Upper lobe of left lung (tissue), 6 donors: ENCODE data around the gene PDS5A. TPM values are rescaled to one million over a fixed set of nuclear protein-coding genes. Genes with fewer than 3 reads are reported as not detected.
"Not testable (repeated sequence)": the region's sequence is repeated elsewhere in the genome, so short reads cannot be mapped to it uniquely, and the experiment has no call there.

Experiments
- ATAC-seq, 2 donors: fragments of 200-7000 bp; cut with Tn5 transposase; one replicate each; pipeline ENCODE4 v1.9.1; 2022; ENCODE audit warnings: mild to moderate bottlenecking in 2 of 2, moderate library complexity in 2 of 2; ENCODE audit not compliant: low FRiP score in 2 of 2
- DNase-seq, 2 donors: peaks; one replicate each; pipeline ENCODE4 v3.0.0-alpha.2; 2019 to 2020
- H3K27ac ChIP-seq, 4 donors: fragments of 200-600 bp; sonication (generic); one replicate each; pipeline ENCODE4 v1.5.1; 2016 to 2019
- H3K27me3 ChIP-seq, 4 donors: fragments of 200-600 bp; sonication (generic); one replicate each; pipeline ENCODE4 v1.5.1; 2017 to 2019
- H3K36me3 ChIP-seq, 4 donors: fragments of 200-600 bp; sonication (generic); one replicate each; pipeline ENCODE4 v1.5.1; 2016 to 2019
- H3K4me1 ChIP-seq, 4 donors: fragments of 200-600 bp; sonication (generic); one replicate each; pipeline ENCODE4 v1.5.1; 2018 to 2019
- H3K4me3 ChIP-seq, 4 donors: fragments of 200-600 bp; sonication (generic); one replicate each; pipeline ENCODE4 v1.5.1; 2017 to 2019; ENCODE audit warnings: mild to moderate bottlenecking in 2 of 4, moderate library complexity in 1 of 4
- H3K9me3 ChIP-seq, 4 donors: fragments of 200-600 bp; sonication (generic); one replicate each; pipeline ENCODE4 v1.5.1; 2018 to 2019
- EP300 ChIP-seq, 4 donors: sonication (generic); formaldehyde crosslinking; IDR thresholded peaks; one replicate each; pipeline ENCODE4 v1.5.1; 2017; ENCODE audit warnings: antibody characterized with exemption in 4 of 4, control low read depth in 2 of 4
- POLR2A ChIP-seq, 4 donors: fragments of 450-650 bp; IDR thresholded peaks; one replicate each; pipeline ENCODE4 v1.5.1; 2016 to 2017; ENCODE audit warnings: antibody characterized with exemption in 4 of 4, mild to moderate bottlenecking in 2 of 4
- POLR2AphosphoS5 ChIP-seq, 2 donors: sonication (generic); formaldehyde crosslinking; IDR thresholded peaks; one replicate each; pipeline ENCODE4 v1.5.1; 2017; ENCODE audit warnings: antibody characterized with exemption in 2 of 2
- WGBS, 2 donors: methylation state at CpG; one replicate each; pipeline ENCODE4 v1.1.5; 2017 to 2018; 5-methylcytosine and 5-hydroxymethylcytosine counted together
- total RNA-seq, 6 donors: library from RNA; depleted of rRNA in 4 of 6; stranded (reverse); fragments of >200 nt in 4 of 6; gene quantifications; one replicate each; pipeline versions ENCODE4 v1.1.0 to v1.2.1, GENCODE V29; 2016 to 2021
- TF ChIP-seq, protein P1 (sequence below), 6 experiments: fragments of 450-650 bp in 4 of 6; fragments of 200-600 bp in 2 of 6; sonication (generic) in 2 of 6; IDR thresholded peaks; one replicate each; pipeline ENCODE4 v1.5.1; 2016 to 2019; ENCODE audit warnings: antibody characterized with exemption in 6 of 6
- donor health status: DM: no; HTN: no; CAD: no; lungs with moderate emphysema.
- donor health status: DM: no; HTN: yes; CAD: no; lungs with severe emphysema.

PDS5A gene
- total RNA-seq, 6 donors from 2014 or later, result 40.3 to 112 (median 69.6) TPM

GRCh38 chr4:39820186-39820585, 157.5 kb downstream of the PDS5A start:
- no peaks in the 10 kb centered on the region for H3K4me1 ChIP-seq
- WGBS, 2 donors, result 64 to 79% methylated on average over 5 of the region's 5 CpGs
- TF ChIP-seq, protein P1, sequence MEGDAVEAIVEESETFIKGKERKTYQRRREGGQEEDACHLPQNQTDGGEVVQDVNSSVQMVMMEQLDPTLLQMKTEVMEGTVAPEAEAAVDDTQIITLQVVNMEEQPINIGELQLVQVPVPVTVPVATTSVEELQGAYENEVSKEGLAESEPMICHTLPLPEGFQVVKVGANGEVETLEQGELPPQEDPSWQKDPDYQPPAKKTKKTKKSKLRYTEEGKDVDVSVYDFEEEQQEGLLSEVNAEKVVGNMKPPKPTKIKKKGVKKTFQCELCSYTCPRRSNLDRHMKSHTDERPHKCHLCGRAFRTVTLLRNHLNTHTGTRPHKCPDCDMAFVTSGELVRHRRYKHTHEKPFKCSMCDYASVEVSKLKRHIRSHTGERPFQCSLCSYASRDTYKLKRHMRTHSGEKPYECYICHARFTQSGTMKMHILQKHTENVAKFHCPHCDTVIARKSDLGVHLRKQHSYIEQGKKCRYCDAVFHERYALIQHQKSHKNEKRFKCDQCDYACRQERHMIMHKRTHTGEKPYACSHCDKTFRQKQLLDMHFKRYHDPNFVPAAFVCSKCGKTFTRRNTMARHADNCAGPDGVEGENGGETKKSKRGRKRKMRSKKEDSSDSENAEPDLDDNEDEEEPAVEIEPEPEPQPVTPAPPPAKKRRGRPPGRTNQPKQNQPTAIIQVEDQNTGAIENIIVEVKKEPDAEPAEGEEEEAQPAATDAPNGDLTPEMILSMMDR (IDR thresholded peaks at IDR 0.05), result no peak
- TF ChIP-seq POLR2AphosphoS5 (IDR thresholded peaks at IDR 0.05), result no peak
- no peak for TF ChIP-seq EP300 (IDR thresholded peaks at IDR 0.05)
- no peak for TF ChIP-seq POLR2A (IDR thresholded peaks at IDR 0.05)
- H3K9me3 ChIP-seq, result no peaks in the 10 kb centered on the region
- H3K27me3 ChIP-seq, result no peaks in the 10 kb centered on the region
- no peak for ATAC-seq
- no peak overlapping the region for H3K27ac ChIP-seq
- H3K36me3 ChIP-seq, result peaks cover 0 to 24% (median 0%) of the 10 kb centered on the region in 4 donors
- no peak overlapping the region for H3K4me3 ChIP-seq
- DNase-seq, result no peak

DNA sequence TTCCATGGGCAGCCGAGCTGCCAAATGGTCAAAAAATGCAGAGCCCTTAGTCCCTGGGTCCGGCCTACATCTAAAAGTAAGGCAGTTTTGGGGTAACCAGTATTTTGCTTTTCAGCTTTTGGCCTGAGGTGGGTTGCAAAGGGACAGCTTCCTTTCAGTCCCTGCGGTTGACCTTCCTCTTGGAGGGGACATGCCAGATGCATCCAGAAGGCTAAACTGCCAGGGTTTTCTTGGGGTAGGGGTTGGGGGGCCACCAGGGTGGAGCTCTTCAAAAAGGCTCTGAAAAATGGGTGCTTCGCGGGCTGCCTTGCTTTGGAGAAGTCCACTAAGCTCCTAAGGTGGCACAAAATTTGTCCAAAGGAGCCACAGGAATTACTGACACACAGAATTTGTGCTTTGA, 159.1 kb downstream of the PDS5A start:
- TF ChIP-seq, protein P1 (IDR thresholded peaks at IDR 0.05), result no peak
- TF ChIP-seq EP300 (IDR thresholded peaks at IDR 0.05), result no peak
- no peak for TF ChIP-seq POLR2AphosphoS5 (IDR thresholded peaks at IDR 0.05)
- no peak for TF ChIP-seq POLR2A (IDR thresholded peaks at IDR 0.05)
- no peak for ATAC-seq
- Histone ChIP-seq H3K4me1 (no peaks in the 10 kb centered on the region), H3K27ac (no peak overlapping the region), H3K4me3 (no peak overlapping the region), H3K36me3 (peaks cover 0 to 11% (median 0%) of the 10 kb centered on the region in 4 donors), H3K9me3 (no peaks in the 10 kb centered on the region), H3K27me3 (no peaks in the 10 kb centered on the region)
- 83 to 97% methylated on average over 3 to 5 of the region's 5 CpGs for WGBS, 2 donors
- no peak for DNase-seq

DNA sequence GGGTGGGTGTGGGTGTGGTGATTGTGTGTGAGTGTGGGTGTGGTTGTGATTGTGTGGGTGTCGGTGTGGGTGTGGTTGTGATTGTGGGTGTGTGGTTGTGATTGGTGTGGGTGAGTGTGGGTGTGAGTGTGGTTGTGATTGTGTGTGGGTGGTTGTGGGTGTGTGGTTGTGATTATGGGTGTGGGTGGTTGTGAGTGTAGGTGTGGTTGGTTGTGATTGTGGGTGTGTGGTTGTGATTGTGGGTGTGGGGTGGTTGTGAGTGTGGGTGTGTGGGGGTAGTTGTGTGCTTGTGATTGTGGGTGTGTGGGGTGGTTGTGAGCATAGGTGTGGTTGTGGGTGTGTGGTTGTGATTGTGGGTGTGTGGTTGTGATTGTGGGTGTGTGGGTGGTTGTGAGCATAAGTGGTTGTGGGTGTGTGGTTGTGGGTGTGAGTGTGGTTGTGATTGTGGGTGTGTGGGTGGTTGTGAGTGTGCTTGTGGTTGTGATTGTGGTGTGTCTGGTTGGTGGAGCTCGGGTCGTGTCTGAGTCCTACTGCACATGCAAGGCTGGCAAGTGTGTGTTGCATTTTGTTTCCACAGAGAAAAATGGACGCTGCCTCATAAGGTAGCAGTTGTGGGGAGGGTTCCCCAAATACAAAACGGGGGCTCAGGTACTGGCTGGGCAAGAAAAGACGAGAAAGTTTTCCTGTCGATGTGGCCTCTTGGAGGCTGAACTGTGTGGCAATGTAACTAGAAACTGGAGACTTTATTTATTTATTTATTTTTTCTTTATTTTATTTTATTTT, 163.1 kb downstream of the PDS5A start:
- H3K27me3 ChIP-seq, result no peaks in the 10 kb centered on the region
- peak in 1 of 2 donors; percentile 55 for ATAC-seq
- no peaks in the 10 kb centered on the region for H3K36me3 ChIP-seq
- H3K9me3 ChIP-seq, result no peaks in the 10 kb centered on the region
- no peak overlapping the region for H3K4me3 ChIP-seq
- no peak overlapping the region for H3K27ac ChIP-seq
- TF ChIP-seq POLR2A (IDR thresholded peaks at IDR 0.05) (no peak), EP300 (IDR thresholded peaks at IDR 0.05) (no peak), POLR2AphosphoS5 (IDR thresholded peaks at IDR 0.05) (no peak)
- TF ChIP-seq, protein P1 (IDR thresholded peaks at IDR 0.05), result no peak
- DNase-seq, result no peak
- WGBS, 2 donors, result 87% methylated on average over 7 of the region's 7 CpGs
- no peaks in the 10 kb centered on the region for H3K4me1 ChIP-seq

DNA sequence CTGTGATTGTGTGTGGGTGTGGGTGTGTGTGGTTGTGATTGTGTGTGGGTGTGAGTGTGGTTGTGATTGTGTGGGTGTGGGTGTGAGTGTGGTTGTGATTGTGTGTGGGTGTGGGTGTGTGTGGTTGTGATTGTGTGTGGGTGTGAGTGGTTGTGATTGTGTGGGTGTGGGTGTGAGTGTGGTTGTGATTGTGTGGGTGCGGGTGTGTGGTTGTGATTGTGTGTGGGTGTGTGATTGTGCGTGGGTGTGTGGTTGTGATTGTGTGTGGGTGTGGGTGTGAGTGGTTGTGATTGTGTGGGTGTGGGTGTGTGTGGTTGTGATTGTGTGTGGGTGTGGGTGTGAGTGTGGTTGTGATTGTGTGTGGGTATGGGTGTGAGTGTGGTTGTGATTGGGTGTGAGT, 163.9 kb downstream of the PDS5A start:
- 21 to 79% methylated on average over 2 of the region's 2 CpGs for WGBS, 2 donors
- H3K36me3 ChIP-seq, ATAC-seq, H3K27me3 ChIP-seq, H3K9me3 ChIP-seq, DNase-seq, H3K4me3 ChIP-seq, H3K4me1 ChIP-seq, H3K27ac ChIP-seq: not testable (repeated sequence)

GRCh38 chr4:39813033-39813432, 164.7 kb downstream of the PDS5A start:
- WGBS, 2 donors, result 0% methylated on average over 1 of the region's 1 CpG; no CpG with 5 or more reads in 1 of the 2 donors
- not testable (repeated sequence) for H3K4me1 ChIP-seq, ATAC-seq, H3K36me3 ChIP-seq, H3K27me3 ChIP-seq, H3K27ac ChIP-seq, H3K4me3 ChIP-seq, DNase-seq, H3K9me3 ChIP-seq

DNA sequence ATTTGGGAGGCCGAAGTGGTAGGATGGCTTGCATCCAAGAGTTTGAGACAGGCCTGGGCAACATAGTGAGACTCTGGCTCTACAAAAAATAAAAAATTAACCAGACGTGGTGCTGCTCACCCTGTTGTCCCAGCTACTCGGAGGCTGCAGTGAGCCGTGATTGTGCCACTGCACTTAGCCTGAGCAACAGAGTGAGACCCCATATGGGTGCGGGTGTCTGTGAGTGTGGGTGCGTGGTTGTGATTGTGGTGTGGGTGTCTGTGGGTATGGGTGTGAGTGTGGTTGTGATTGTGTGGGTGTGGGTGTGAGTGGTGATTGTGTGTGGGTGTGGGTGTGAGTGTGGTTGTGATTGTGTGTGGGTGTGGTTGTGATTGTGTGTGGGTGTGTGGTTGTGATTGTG, 165.2 kb downstream of the PDS5A start:
- no peaks in the 10 kb centered on the region for H3K36me3 ChIP-seq
- ATAC-seq (no peak), DNase-seq (no peak)
- no peaks in the 10 kb centered on the region for H3K4me1 ChIP-seq
- TF ChIP-seq, protein P1 (IDR thresholded peaks at IDR 0.05), result no peak
- TF ChIP-seq POLR2A (IDR thresholded peaks at IDR 0.05), result no peak
- no peak for TF ChIP-seq EP300 (IDR thresholded peaks at IDR 0.05)
- TF ChIP-seq POLR2AphosphoS5 (IDR thresholded peaks at IDR 0.05), result no peak
- H3K9me3 ChIP-seq, result no peaks in the 10 kb centered on the region
- H3K27ac ChIP-seq, result no peak overlapping the region
- H3K27me3 ChIP-seq, result no peaks in the 10 kb centered on the region
- WGBS, 2 donors, result 76 to 78% methylated on average over 6 of the region's 6 CpGs
- no peak overlapping the region for H3K4me3 ChIP-seq
